Coronary artery (tissue), 2 donors: ENCODE results near the gene NEB.

Source experiments
- DNase-seq: peaks from one replicate; pipeline ENCODE4 v3.0.0-alpha.2; 2017; ENCODE audit warnings: low spot score
- H3K27ac ChIP-seq, 2 donors: fragments of 200-600 bp; sonication (generic); one replicate each; pipeline ENCODE4 v1.5.1; 2016 to 2019
- H3K4me3 ChIP-seq: fragments of 200-600 bp; sonication (generic); 2 replicates; pipeline ENCODE4 v1.5.1; 2016; ENCODE audit warnings: mild to moderate bottlenecking, moderate library complexity
- CTCF ChIP-seq: fragments of 200-600 bp; sonication (generic); IDR thresholded peaks from one replicate; pipeline ENCODE4 v1.5.1; 2019; ENCODE audit warnings: antibody characterized with exemption

The NEB gene

GRCh38 chr2:151769606-151770005 lies 35.3 kb upstream of the NEB start:
- H3K4me3 ChIP-seq, result no peak overlapping the region
- no peak for DNase-seq
- H3K27ac ChIP-seq, result no peak overlapping the region
- TF ChIP-seq CTCF, result no peak

- no peak for TF ChIP-seq CTCF
- Histone ChIP-seq H3K27ac (no peak overlapping the region), H3K4me3 (no peak overlapping the region)
- DNase-seq, result no peak
Observed at GRCh38 chr2:151767536-151767935, 33.3 kb upstream of the NEB start.

DNA sequence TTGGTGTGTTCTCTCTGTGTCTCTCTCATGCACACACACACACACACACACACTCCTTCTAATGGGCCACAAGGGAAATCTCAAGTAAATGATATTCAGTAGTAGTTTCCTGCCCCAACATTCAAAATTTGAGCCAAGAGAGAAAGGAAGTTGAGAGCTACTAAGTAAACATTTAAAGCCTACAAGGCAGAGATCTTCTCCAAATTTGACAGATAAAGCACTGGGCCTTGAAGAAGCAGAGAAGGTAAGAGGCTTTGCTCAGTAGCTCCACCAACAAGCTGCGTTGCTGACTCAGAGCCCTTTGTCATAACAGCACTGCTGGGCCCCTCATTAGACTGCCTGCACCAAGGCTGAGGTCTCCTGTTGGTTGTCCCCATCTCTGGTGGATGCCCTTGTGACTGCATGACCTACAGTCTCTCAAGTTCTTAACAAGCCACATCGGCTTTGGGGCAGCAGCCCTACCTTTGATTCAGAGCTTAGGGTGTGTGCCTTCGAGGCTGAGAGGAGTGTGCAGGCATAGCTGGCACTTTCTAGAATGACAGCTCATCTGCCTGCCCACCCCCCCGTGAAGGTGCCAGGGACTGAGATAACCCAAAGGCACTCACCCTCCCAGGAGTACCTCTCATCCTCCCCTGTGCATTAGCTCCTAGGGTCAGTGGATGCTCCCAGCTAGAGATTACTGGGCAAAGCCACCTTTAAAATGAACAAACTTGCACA lies 32.3 kb upstream of the NEB start:
- no peak overlapping the region for H3K27ac ChIP-seq
- TF ChIP-seq CTCF, result no peak

GRCh38 chr2:151765760-151766410 lies 31.6 kb upstream of the NEB start:
- Histone ChIP-seq H3K27ac (no peak overlapping the region), H3K4me3 (no peak overlapping the region)
- DNase-seq, result no peak
- no peak for TF ChIP-seq CTCF

More for the DNA sequence above, 32.3 kb upstream of the NEB start:
- H3K4me3 ChIP-seq, result no peak overlapping the region
- no peak for DNase-seq

GRCh38 chr2:151762694-151763093 lies 28.4 kb upstream of the NEB start:
- no peak for DNase-seq
- H3K4me3 ChIP-seq, result no peak overlapping the region
- no peak overlapping the region for H3K27ac ChIP-seq
- TF ChIP-seq CTCF, result no peak

GRCh38 chr2:151761687-151762086 lies 27.4 kb upstream of the NEB start:
- H3K4me3 ChIP-seq, result no peak overlapping the region
- no peak for TF ChIP-seq CTCF
- DNase-seq, result no peak

GRCh38 chr2:151761193-151761592 lies 26.9 kb upstream of the NEB start:
- Histone ChIP-seq H3K27ac (no peak overlapping the region), H3K4me3 (no peak overlapping the region)
- DNase-seq, result no peak
- no peak for TF ChIP-seq CTCF

More at GRCh38 chr2:151761687-151762086, 27.4 kb upstream of the NEB start:
- H3K27ac ChIP-seq, result no peak overlapping the region
